Stimulated activated naive CD8-positive, alpha-beta T cell treated with anti-CD3 and anti-CD28 coated beads, Interleukin-15, Interleukin-2, amounts not matched to agents 100 ng/mL and 50 ng/mL, for 24 hours (primary cell): ENCODE measurements around the gene COL25A1.

Experiments
- H3K27ac Mint-ChIP-seq: one replicate; pipeline ENCODE4 v1.8.0; 2021; ENCODE audit warnings: mild to moderate bottlenecking, mixed read lengths
- H3K27me3 Mint-ChIP-seq: one replicate; pipeline ENCODE4 v1.8.0; 2021; ENCODE audit warnings: mixed read lengths
- H3K36me3 Mint-ChIP-seq: one replicate; pipeline ENCODE4 v1.8.0; 2021; ENCODE audit warnings: low read depth, mixed read lengths
- H3K4me1 Mint-ChIP-seq: one replicate; pipeline ENCODE4 v1.8.0; 2021; ENCODE audit warnings: low read depth, mixed read lengths
- H3K4me3 Mint-ChIP-seq: one replicate; pipeline ENCODE4 v1.8.0; 2021; ENCODE audit warnings: mild to moderate bottlenecking, mixed read lengths
- H3K9me3 Mint-ChIP-seq: one replicate; pipeline ENCODE4 v1.8.0; 2021; ENCODE audit warnings: mixed read lengths

COL25A1 gene

DNA sequence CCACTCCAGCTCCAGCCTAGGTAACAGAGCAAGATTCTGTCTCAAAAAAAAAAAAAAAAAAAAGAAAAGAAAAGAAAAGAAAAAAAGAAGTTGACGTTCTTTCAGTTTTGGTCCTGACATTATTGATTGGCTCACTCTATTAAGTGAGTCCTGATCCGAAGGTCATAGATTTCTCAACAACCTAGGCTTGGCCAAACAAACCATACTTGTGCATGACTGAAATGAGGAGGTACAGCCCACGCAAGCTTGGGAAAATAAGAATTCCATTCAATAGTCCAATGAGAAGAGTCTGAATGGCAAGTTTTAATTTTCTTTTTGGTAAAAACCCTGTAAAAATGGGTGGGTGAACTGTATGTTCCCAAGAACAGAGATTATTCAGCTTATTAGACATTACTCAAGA lies 536.4 kb downstream of the COL25A1 start:
- H3K27ac Mint-ChIP-seq, result no peak overlapping the region
- no peaks in the 10 kb centered on the region for H3K36me3 Mint-ChIP-seq
- no peak overlapping the region for H3K4me3 Mint-ChIP-seq
- peaks cover 38% of the 10 kb centered on the region for H3K27me3 Mint-ChIP-seq
- H3K9me3 Mint-ChIP-seq, result no peaks in the 10 kb centered on the region
- peaks cover 11% of the 10 kb centered on the region for H3K4me1 Mint-ChIP-seq

GRCh38 chr4:108763986-108764385 lies 538.5 kb downstream of the COL25A1 start:
- Mint-ChIP-seq H3K27ac (no peak overlapping the region), H3K4me1 (peaks cover 11% of the 10 kb centered on the region), H3K36me3 (no peaks in the 10 kb centered on the region), H3K9me3 (no peaks in the 10 kb centered on the region), H3K4me3 (no peak overlapping the region), H3K27me3 (peaks cover 49% of the 10 kb centered on the region)

- peak overlapping the region; percentile 74 for H3K4me3 Mint-ChIP-seq
- H3K27ac Mint-ChIP-seq, result no peak overlapping the region
- peaks cover 49% of the 10 kb centered on the region for H3K27me3 Mint-ChIP-seq
- H3K9me3 Mint-ChIP-seq, result no peaks in the 10 kb centered on the region
- H3K36me3 Mint-ChIP-seq, result no peaks in the 10 kb centered on the region
- H3K4me1 Mint-ChIP-seq, result peaks cover 11% of the 10 kb centered on the region
Measured at GRCh38 chr4:108763226-108763593, 539.2 kb downstream of the COL25A1 start.

DNA sequence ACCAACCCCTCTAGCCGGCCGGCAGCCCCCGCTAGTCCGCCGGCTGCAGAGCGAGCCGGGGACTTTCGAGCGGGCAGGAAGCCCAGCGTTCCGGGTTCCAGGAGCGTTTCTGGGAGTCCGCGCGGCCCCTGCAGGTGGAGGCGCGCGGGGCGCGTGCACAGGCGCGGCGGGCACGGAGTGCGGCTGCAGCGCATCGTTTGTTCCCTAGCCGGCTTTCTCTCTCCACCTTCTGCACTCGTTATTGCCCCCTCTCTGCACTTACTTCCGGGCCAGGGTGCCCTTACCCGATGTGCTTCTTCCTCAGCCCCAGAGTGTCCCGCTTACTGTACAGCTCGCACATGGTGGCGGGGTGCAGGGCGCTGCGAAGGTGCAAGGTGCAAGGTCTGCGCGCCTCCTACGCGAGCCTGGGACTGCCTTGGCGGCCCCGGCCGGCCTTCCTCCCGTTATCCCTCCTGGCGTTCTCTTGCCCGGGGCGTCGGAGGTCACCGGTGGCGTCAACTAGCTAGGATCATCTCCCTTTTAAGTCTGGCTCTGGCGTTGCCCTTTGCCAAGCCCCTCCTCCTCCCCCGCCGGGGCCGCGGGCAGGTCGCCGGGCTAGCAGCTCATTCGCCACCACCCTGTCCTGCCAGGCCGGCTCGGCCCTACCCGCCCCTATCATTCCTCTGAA lies 539.8 kb downstream of the COL25A1 start, which contains the start of gene ETNPPL:
Gene ETNPPL, minus strand, starts transcription at position 495 of the 667 bp plus-strand sequence. Its CDS starts 155 bp downstream, at position 340.
- no peaks in the 10 kb centered on the region for H3K36me3 Mint-ChIP-seq
- H3K27me3 Mint-ChIP-seq, result peaks cover 49% of the 10 kb centered on the region
- peaks cover 11% of the 10 kb centered on the region for H3K4me1 Mint-ChIP-seq
- no peaks in the 10 kb centered on the region for H3K9me3 Mint-ChIP-seq
- H3K4me3 Mint-ChIP-seq, result peak within 1 kb of the TSS; percentile 74
- H3K27ac Mint-ChIP-seq, result no peak within 1 kb of the TSS
